Adipose tissue (tissue), 3 donors: ENCODE results near the gene SH3BP5. TPM values are rescaled to one million over a fixed set of nuclear protein-coding genes. Genes with fewer than 3 reads are reported as not detected.

Experiments used
- H3K27ac ChIP-seq: one replicate; pipeline ENCODE4 v1.5.1; 2013; ENCODE audit warnings: low read depth, low read length
- WGBS, 3 donors: extraction: QIAGEN DNeasy Blood & Tissue Kit; methylation state at CpG; one replicate each; pipeline ENCODE4 v1.1.7; 2013; 5-methylcytosine and 5-hydroxymethylcytosine counted together
- polyA plus RNA-seq, 3 donors: library from polyadenylated mRNA; stranded (reverse); fragments of 200-250 nt; gene quantifications; one replicate each; pipeline ENCODE4 v1.2.3, GENCODE V29; 2013
- donor health status: healthy with polysubstance abuse.
- donor health status: Bipolar disorder and iron deficiency.
- donor health status: healthy.

SH3BP5 gene
- polyA plus RNA-seq, 3 donors = 7.8 to 89.5 (median 62.7) TPM

GRCh38 chr3:15288331-15289035, 43.9 kb downstream of the SH3BP5 start:
- WGBS, 3 donors = 94 to 97% (median 95%) methylated on average over 10 of the region's 10 CpGs
- no peak overlapping the region for H3K27ac ChIP-seq

- 46 to 79% (median 51%) methylated on average over 13 of the region's 13 CpGs for WGBS, 3 donors
- H3K27ac ChIP-seq = no peak overlapping the region
Observed at GRCh38 chr3:15287565-15288330, 44.6 kb downstream of the SH3BP5 start.

GRCh38 chr3:15286022-15286421, 46.4 kb downstream of the SH3BP5 start:
- H3K27ac ChIP-seq = no peak overlapping the region
- WGBS, 3 donors = 85 to 92% (median 89%) methylated on average over 8 of the region's 8 CpGs

- no peak overlapping the region for H3K27ac ChIP-seq
- WGBS, 3 donors = 78 to 87% (median 80%) methylated on average over 5 of the region's 5 CpGs
Observed at GRCh38 chr3:15284121-15284889, 48.1 kb downstream of the SH3BP5 start.

- H3K27ac ChIP-seq = no peak overlapping the region
- 75 to 92% (median 89%) methylated on average over 1 of the region's 1 CpG for WGBS, 3 donors
Observed at GRCh38 chr3:15283702-15284101, 48.7 kb downstream of the SH3BP5 start.

- WGBS, 3 donors = 94 to 95% (median 94%) methylated on average over 9 of the region's 9 CpGs
- no peak overlapping the region for H3K27ac ChIP-seq
Observed at GRCh38 chr3:15281817-15282216, 50.6 kb downstream of the SH3BP5 start.

- H3K27ac ChIP-seq = no peak overlapping the region
Observed at GRCh38 chr3:15280853-15281532, 51.4 kb downstream of the SH3BP5 start.

GRCh38 chr3:15279671-15280402, 52.5 kb downstream of the SH3BP5 start:
- 74 to 89% (median 80%) methylated on average over 12 of the region's 12 CpGs for whole genome bisulfite sequencing, 3 donors
- H3K27ac ChIP-seq = no peak overlapping the region

More at GRCh38 chr3:15280853-15281532, 51.4 kb downstream of the SH3BP5 start:
- WGBS, 3 donors = 72 to 94% (median 91%) methylated on average over 10 of the region's 10 CpGs

- H3K27ac ChIP-seq = no peak overlapping the region
Observed at GRCh38 chr3:15279205-15279604, 53.2 kb downstream of the SH3BP5 start.

GRCh38 chr3:15277861-15278500, 54.4 kb downstream of the SH3BP5 start:
- WGBS, 3 donors = 70 to 87% (median 84%) methylated on average over 13 of the region's 13 CpGs

More at GRCh38 chr3:15279205-15279604, 53.2 kb downstream of the SH3BP5 start:
- 64 to 81% (median 74%) methylated on average over 4 of the region's 4 CpGs for WGBS, 3 donors

GRCh38 chr3:15276028-15276724, 56.2 kb downstream of the SH3BP5 start:
- no peak overlapping the region for H3K27ac ChIP-seq
- WGBS, 3 donors = 87 to 95% (median 89%) methylated on average over 11 of the region's 11 CpGs

More at GRCh38 chr3:15277861-15278500, 54.4 kb downstream of the SH3BP5 start:
- H3K27ac ChIP-seq = no peak overlapping the region

GRCh38 chr3:15273227-15273626, 59.2 kb downstream of the SH3BP5 start:
- 61 to 89% (median 70%) methylated on average over 5 of the region's 5 CpGs for WGBS, 3 donors
- H3K27ac ChIP-seq = no peak overlapping the region

- no peak overlapping the region for H3K27ac ChIP-seq
- WGBS, 3 donors = 68 to 79% (median 71%) methylated on average over 7 of the region's 7 CpGs
Observed at GRCh38 chr3:15272426-15273196, 59.8 kb downstream of the SH3BP5 start.

- WGBS, 3 donors = 38 to 66% (median 46%) methylated on average over 14 of the region's 14 CpGs
- H3K27ac ChIP-seq = no peak overlapping the region
Observed at GRCh38 chr3:15271785-15272381, 60.5 kb downstream of the SH3BP5 start.

GRCh38 chr3:15271030-15271429, 61.4 kb downstream of the SH3BP5 start:
- WGBS, 3 donors = 85 to 92% (median 92%) methylated on average over 4 of the region's 4 CpGs
- H3K27ac ChIP-seq = no peak overlapping the region
